Right renal cortex interstitium (tissue), 3 donors: ENCODE data around the gene ZNF182. TPM values are rescaled to one million over a fixed set of nuclear protein-coding genes. Genes with fewer than 3 reads are reported as not detected.
"Not testable (repeated sequence)": the region's sequence is repeated elsewhere in the genome, so short reads cannot be mapped to it uniquely, and the experiment has no call there.

ENCODE experiments used
- DNase-seq, 3 donors: peaks; one replicate each; pipeline ENCODE4 v3.0.0-alpha.2; 2013; ENCODE audit warnings: low read depth in 3 of 3, low spot score in 2 of 3
- polyA plus RNA-seq, 3 donors: library from polyadenylated mRNA; unstranded; fragments of 120-200 nt; gene quantifications; one replicate each; pipeline ENCODE4 v1.2.1, GENCODE V29; 2013; ENCODE audit not compliant: insufficient read length in 3 of 3

The ZNF182 gene
- 10 to 100 TPM; 10.8 to 11.7 (median 10.9) TPM for polyA plus RNA-seq

- peak; percentile 74 to 80 (median 76) for DNase-seq
Measured at GRCh38 chrX:48003758-48004457, at the start of gene ZNF182. ZNF182 (minus strand) TSS chrX:48003989; CDS start chrX:48002609, 1,380 bp downstream.

- no peak for DNase-seq
Measured at GRCh38 chrX:48046846-48047245, 43.1 kb upstream of the ZNF182 start.

- no peak for DNase-seq
Measured at GRCh38 chrX:48045410-48046311, 41.9 kb upstream of the ZNF182 start.

- DNase-seq: no peak
Measured at GRCh38 chrX:48043056-48043455, 39.3 kb upstream of the ZNF182 start.

GRCh38 chrX:48035891-48036290 is 32.1 kb upstream of the ZNF182 start:
- DNase-seq: no peak

GRCh38 chrX:48030641-48031173 is 26.9 kb upstream of the ZNF182 start:
- not testable (repeated sequence) for DNase-seq

- no peak for DNase-seq
Measured at GRCh38 chrX:48030237-48030636, 26.4 kb upstream of the ZNF182 start.

- no peak for DNase-seq
Measured at GRCh38 chrX:48028091-48028490, 24.3 kb upstream of the ZNF182 start.

- not testable (repeated sequence) for DNase-seq
Measured at GRCh38 chrX:48027545-48027944, 23.8 kb upstream of the ZNF182 start.

- DNase-seq: peak in 2 of 3 donors; percentile 27 to 50
Measured at GRCh38 chrX:48025561-48025960, 21.8 kb upstream of the ZNF182 start.

GRCh38 chrX:48022738-48023137 is 18.9 kb upstream of the ZNF182 start:
- no peak for DNase-seq

GRCh38 chrX:48022100-48022499 is 18.3 kb upstream of the ZNF182 start:
- DNase-seq: no peak

- DNase-seq: peak; percentile 78 to 93 (median 86)
Measured at GRCh38 chrX:48021026-48021900, 17.5 kb upstream of the ZNF182 start.

GRCh38 chrX:48020472-48020871 is 16.7 kb upstream of the ZNF182 start:
- not testable (repeated sequence) for DNase-seq

- not testable (repeated sequence) for DNase-seq
Measured at GRCh38 chrX:48019892-48020291, 16.1 kb upstream of the ZNF182 start.

GRCh38 chrX:48016583-48017310 is 13.0 kb upstream of the ZNF182 start:
- DNase-seq: not testable (repeated sequence)

- not testable (repeated sequence) for DNase-seq
Measured at GRCh38 chrX:48009445-48009960, 5.7 kb upstream of the ZNF182 start.

- DNase-seq: not testable (repeated sequence)
Measured at GRCh38 chrX:48006688-48007087, 2.9 kb upstream of the ZNF182 start, which contains the start of gene SPACA5. SPACA5 (plus strand) TSS chrX:48006988; CDS start chrX:48007803, 815 bp downstream.

- DNase-seq: no peak
Measured at GRCh38 chrX:48003367-48003757, 427 bp downstream of the ZNF182 start.
